ENCODE data around the gene NSMF.

NSMF gene
- 70.5 to 82.6 reads per million in 2 donors for total RNA-seq

- peak; percentile 87 to 95 (median 90) for DNase-seq
Measured at GRCh38 chr9:137459152-137459600, at the start of gene NSMF. TSS of gene NSMF (minus strand) at chr9:137459334. CDS start at chr9:137459102, 232 bp downstream.

GRCh38 chr9:137506702-137507171, 47.6 kb upstream of the NSMF start:
- DNase-seq: no peak

- no peak for DNase-seq
Measured at GRCh38 chr9:137506274-137506673, 47.1 kb upstream of the NSMF start.

- no peak for DNase-seq
Measured at GRCh38 chr9:137505421-137506140, 46.4 kb upstream of the NSMF start.

GRCh38 chr9:137504432-137504777, 45.3 kb upstream of the NSMF start:
- DNase-seq: no peak

- no peak for DNase-seq
Measured at GRCh38 chr9:137502008-137502911, 43.1 kb upstream of the NSMF start.

- DNase-seq: no peak
Measured at GRCh38 chr9:137501457-137501856, 42.3 kb upstream of the NSMF start.

- no peak for DNase-seq
Measured at GRCh38 chr9:137500666-137501397, 41.7 kb upstream of the NSMF start.

GRCh38 chr9:137499858-137500661, 40.9 kb upstream of the NSMF start:
- DNase-seq: no peak

- no peak for DNase-seq
Measured at GRCh38 chr9:137499416-137499815, 40.3 kb upstream of the NSMF start.

GRCh38 chr9:137498720-137499150, 39.6 kb upstream of the NSMF start:
- no peak for DNase-seq

- no peak for DNase-seq
Measured at GRCh38 chr9:137497921-137498719, 39.0 kb upstream of the NSMF start.

GRCh38 chr9:137496601-137497375, 37.7 kb upstream of the NSMF start:
- DNase-seq: no peak

GRCh38 chr9:137494550-137495351, 35.6 kb upstream of the NSMF start:
- no peak for DNase-seq

- DNase-seq: no peak
Measured at GRCh38 chr9:137494104-137494544, 35.0 kb upstream of the NSMF start.

- DNase-seq: no peak
Measured at GRCh38 chr9:137493364-137494103, 34.4 kb upstream of the NSMF start.

- DNase-seq: peak in 1 of 5 experiments; percentile 14
Measured at GRCh38 chr9:137492464-137493363, 33.6 kb upstream of the NSMF start.

All from T-helper 2 cell (primary cell).